ENCODE measurements around the gene MGAT2.
"Not testable (repeated sequence)": the region's sequence is repeated elsewhere in the genome, so short reads cannot be mapped to it uniquely, and the experiment has no call there.

The MGAT2 gene

DNA sequence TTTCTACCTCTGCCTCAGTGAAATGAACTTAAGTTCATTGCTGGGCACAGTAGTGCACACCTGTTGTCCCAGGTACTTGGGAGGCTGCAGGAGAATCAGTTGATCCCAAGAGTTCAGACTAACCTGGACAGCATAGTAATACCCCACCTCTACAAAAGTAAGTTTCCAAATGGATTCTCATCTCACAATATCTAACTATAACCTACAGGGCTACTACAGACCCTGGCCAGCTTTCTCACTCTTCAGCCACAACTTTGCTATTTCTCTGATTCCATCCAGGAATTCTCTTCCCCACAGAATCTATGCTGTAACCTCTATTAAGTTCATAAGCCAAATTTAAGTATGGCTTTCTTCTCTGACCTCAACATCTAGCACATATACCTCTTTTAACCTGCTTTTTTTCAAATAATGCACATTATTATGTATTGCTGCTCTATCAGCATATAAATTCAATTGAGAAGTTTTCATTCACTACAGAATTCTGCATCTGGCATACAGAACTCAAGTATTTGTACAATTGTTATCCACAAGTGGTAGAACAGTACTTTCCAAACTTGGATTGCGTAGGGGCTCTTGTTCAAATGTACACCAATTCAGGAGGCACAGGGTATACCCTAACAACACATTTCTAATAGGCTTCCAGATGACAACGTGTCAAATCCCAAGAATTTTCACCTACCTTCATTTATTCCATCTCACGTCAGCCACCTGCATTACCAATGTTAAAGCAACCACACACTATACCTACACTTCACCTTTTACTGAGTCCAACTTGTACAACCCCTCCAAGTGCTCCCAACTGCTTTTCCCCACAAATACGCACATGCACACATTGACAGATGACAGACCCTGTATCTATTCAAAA lies 38.3 kb upstream of the MGAT2 start:
- TF ChIP-seq CTCF (IDR thresholded peaks at IDR 0.05; ENCODE audit: low read depth, low read length): no peak
- no peak overlapping the region for H3K4me3 ChIP-seq (ENCODE audit: low read depth, low read length)
- no peak for DNase-seq (ENCODE audit: low read depth, low spot score)
- in situ Hi-C loops (cut with HindIII; ENCODE audit: low sequenced_read_pairs): no loop called here

GRCh38 chr14:49583629-49584028 lies 37.0 kb upstream of the MGAT2 start:
- DNase-seq (ENCODE audit: low read depth, low spot score): no peak
- no peak for TF ChIP-seq CTCF (IDR thresholded peaks at IDR 0.05; ENCODE audit: low read depth, low read length)
- in situ Hi-C loops (cut with HindIII; ENCODE audit: low sequenced_read_pairs): no loop called here
- no peak overlapping the region for H3K4me3 ChIP-seq (ENCODE audit: low read depth, low read length)

DNA sequence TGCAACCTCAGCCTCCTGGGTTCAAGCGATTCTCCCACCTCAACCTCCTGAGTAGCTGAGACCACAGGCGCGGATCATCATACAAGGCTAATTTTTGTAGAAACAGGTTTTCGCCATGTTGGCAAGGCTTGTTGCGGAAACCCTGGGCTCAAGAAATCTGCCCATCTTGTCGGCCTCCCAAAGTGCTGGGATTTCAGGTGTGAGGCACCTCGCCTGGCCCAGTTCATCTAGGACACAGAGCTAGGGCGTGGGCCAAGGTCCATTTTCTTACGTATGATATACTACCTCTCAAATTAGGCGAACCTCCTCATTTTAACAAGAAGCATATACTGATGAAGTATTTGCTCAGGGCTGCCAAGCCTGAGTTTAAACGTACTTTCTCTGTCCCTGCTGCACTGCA lies 36.5 kb upstream of the MGAT2 start:
- in situ Hi-C loops (cut with HindIII; ENCODE audit: low sequenced_read_pairs): no loop called here
- no peak for DNase-seq (ENCODE audit: low read depth, low spot score)
- H3K4me3 ChIP-seq (ENCODE audit: low read depth, low read length): peak overlapping the region; percentile 100
- no peak for TF ChIP-seq CTCF (IDR thresholded peaks at IDR 0.05; ENCODE audit: low read depth, low read length)

DNA sequence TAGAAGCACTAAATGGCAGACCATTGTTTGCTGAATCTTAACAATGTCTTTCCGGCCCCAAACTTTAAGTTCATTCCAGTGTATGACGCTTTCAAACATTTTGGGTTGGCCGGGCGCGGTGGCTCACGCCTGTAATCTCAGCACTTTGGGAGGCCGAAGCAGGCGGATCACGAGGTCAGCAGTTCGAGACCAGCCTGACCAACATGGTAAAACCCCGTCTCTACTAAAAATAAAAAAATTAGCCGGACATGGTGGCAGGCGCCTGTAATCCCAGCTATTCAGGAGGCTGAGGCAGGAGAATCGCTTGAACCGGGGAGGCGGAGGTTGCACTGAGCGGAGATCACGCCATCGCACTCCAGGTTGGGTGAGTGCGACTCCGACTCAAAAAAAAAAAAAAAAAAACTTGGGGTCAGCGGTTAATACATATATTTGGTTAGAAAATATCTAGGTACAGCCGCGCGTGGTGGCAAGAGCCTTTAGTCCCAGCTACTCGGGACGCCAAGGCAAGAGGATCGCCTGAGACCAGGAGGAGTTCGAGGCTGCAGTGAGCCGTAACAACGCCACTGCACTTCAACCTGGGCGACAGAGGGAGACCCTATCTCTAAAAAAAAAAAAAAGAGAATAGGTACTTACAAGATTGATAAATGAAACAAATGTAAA lies 35.5 kb upstream of the MGAT2 start:
- in situ Hi-C loops (cut with HindIII; ENCODE audit: low sequenced_read_pairs); DNase-seq (ENCODE audit: low read depth, low spot score): not testable (repeated sequence)
- H3K4me3 ChIP-seq (ENCODE audit: low read depth, low read length): peak overlapping the region; percentile 100

- DNase-seq (ENCODE audit: low read depth, low spot score): peak; percentile 99
- in situ Hi-C loops (cut with HindIII; ENCODE audit: low sequenced_read_pairs): no loop called here
- H3K4me3 ChIP-seq (ENCODE audit: low read depth, low read length): peak within 1 kb of the TSS; percentile 100
- no peak for TF ChIP-seq CTCF (IDR thresholded peaks at IDR 0.05; ENCODE audit: low read depth, low read length)
Measured at GRCh38 chr14:49585803-49586672, 34.6 kb upstream of the MGAT2 start, which contains the start of gene RPS29. Gene RPS29 (minus strand): TSS chr14:49586380. CDS start chr14:49586346, 34 bp downstream.

- peak; percentile 64 for TF ChIP-seq CTCF (IDR thresholded peaks at IDR 0.05; ENCODE audit: low read depth, low read length)
- peak; percentile 86 for DNase-seq (ENCODE audit: low read depth, low spot score)
- peak overlapping the region; percentile 23 for H3K4me3 ChIP-seq (ENCODE audit: low read depth, low read length)
- in situ Hi-C loops (cut with HindIII; ENCODE audit: low sequenced_read_pairs): no loop called here
Measured at GRCh38 chr14:49586673-49587460, 33.7 kb upstream of the MGAT2 start.
